Osteocyte (in vitro differentiated cells): ENCODE measurements around the gene CDCP2. TPM values are rescaled to one million over a fixed set of nuclear protein-coding genes. Genes with fewer than 3 reads are reported as not detected.

ENCODE experiments used
- DNase-seq: peaks from one replicate; pipeline ENCODE4 v3.0.0; 2021; ENCODE audit warnings: mixed read lengths; ENCODE audit not compliant: unreplicated experiment; ENCODE audit errors: extremely low spot score
- H3K27ac Mint-ChIP-seq: one replicate; pipeline ENCODE4 v1.8.0; 2021; ENCODE audit warnings: mild to moderate bottlenecking, mixed read lengths; ENCODE audit not compliant: unreplicated experiment
- H3K27me3 Mint-ChIP-seq: one replicate; pipeline ENCODE4 v1.8.0; 2021; ENCODE audit warnings: mixed read lengths; ENCODE audit not compliant: unreplicated experiment
- H3K36me3 Mint-ChIP-seq: one replicate; pipeline ENCODE4 v1.8.0; 2021; ENCODE audit warnings: mixed read lengths; ENCODE audit not compliant: unreplicated experiment
- H3K4me1 Mint-ChIP-seq: one replicate; pipeline ENCODE4 v1.8.0; 2021; ENCODE audit warnings: mixed read lengths; ENCODE audit not compliant: unreplicated experiment
- H3K4me3 Mint-ChIP-seq: one replicate; pipeline ENCODE4 v1.8.0; 2021; ENCODE audit warnings: mild to moderate bottlenecking, moderate library complexity, mixed read lengths; ENCODE audit not compliant: unreplicated experiment
- H3K9me3 Mint-ChIP-seq: one replicate; pipeline ENCODE4 v1.8.0; 2021; ENCODE audit warnings: mixed read lengths; ENCODE audit not compliant: unreplicated experiment
- total RNA-seq: library from RNA; stranded (reverse); gene quantifications from 2 replicates; pipeline ENCODE4 v1.2.1, GENCODE V29; 2021
- TF ChIP-seq, protein P1 (sequence below): fragments of 200-600 bp; sonication (generic); IDR thresholded peaks from 2 replicates; pipeline ENCODE4 v1.5.0; 2021; ENCODE audit warnings: antibody characterized with exemption, mild to moderate bottlenecking, moderate library complexity

The CDCP2 gene
- total RNA-seq, 1 donor from 2014 or later, result not detected

DNA sequence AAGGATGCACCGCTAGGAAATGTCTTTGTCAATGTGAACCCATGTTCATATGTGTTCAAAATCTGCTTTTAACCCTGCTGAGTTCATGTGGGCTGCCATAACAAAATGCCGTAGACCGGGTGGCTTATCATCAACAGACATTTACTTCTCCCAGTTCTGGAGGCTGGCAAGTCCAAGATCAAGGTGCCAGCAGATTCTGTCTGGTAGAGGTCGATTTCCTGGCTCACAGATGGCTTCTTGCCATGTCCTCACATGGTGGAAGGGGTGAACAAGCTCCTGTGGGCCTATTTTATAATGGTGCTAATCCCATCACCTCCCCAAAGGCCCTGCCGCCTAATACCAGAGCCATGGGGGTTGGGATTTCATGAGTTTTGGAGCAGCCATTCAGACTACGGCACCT, 4.6 kb upstream of the CDCP2 start:
- Mint-ChIP-seq H3K4me3 (no peak overlapping the region), H3K36me3 (no peaks in the 10 kb centered on the region), H3K27ac (no peak overlapping the region), H3K4me1 (peaks cover 25% of the 10 kb centered on the region), H3K9me3 (no peaks in the 10 kb centered on the region), H3K27me3 (no peaks in the 10 kb centered on the region)
- no peak for DNase-seq
- TF ChIP-seq, protein P1, sequence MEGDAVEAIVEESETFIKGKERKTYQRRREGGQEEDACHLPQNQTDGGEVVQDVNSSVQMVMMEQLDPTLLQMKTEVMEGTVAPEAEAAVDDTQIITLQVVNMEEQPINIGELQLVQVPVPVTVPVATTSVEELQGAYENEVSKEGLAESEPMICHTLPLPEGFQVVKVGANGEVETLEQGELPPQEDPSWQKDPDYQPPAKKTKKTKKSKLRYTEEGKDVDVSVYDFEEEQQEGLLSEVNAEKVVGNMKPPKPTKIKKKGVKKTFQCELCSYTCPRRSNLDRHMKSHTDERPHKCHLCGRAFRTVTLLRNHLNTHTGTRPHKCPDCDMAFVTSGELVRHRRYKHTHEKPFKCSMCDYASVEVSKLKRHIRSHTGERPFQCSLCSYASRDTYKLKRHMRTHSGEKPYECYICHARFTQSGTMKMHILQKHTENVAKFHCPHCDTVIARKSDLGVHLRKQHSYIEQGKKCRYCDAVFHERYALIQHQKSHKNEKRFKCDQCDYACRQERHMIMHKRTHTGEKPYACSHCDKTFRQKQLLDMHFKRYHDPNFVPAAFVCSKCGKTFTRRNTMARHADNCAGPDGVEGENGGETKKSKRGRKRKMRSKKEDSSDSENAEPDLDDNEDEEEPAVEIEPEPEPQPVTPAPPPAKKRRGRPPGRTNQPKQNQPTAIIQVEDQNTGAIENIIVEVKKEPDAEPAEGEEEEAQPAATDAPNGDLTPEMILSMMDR, result no peak

DNA sequence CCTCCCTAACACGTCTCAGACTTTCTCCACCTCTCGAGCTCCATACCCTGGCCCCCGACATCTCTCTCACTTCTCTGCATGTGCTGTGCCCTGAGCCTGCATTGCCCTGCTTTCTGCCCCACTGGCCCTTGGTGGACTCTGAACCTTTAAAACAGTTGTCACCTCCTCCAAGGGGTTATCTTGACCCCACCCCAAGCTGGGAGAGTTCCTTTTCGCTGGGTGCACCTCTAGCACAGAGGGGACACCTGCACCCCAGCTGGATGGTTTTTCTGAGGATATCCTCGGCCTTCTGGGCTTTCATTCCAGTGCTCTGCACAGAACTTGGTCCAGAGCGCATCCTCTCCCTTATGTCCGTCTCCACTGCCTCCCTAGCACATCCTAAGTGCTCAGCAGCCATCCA, 4.2 kb upstream of the CDCP2 start:
- Mint-ChIP-seq H3K27me3 (no peaks in the 10 kb centered on the region), H3K4me1 (peaks cover 25% of the 10 kb centered on the region), H3K36me3 (no peaks in the 10 kb centered on the region), H3K4me3 (no peak overlapping the region), H3K27ac (no peak overlapping the region), H3K9me3 (no peaks in the 10 kb centered on the region)
- DNase-seq, result no peak
- TF ChIP-seq, protein P1, result no peak

DNA sequence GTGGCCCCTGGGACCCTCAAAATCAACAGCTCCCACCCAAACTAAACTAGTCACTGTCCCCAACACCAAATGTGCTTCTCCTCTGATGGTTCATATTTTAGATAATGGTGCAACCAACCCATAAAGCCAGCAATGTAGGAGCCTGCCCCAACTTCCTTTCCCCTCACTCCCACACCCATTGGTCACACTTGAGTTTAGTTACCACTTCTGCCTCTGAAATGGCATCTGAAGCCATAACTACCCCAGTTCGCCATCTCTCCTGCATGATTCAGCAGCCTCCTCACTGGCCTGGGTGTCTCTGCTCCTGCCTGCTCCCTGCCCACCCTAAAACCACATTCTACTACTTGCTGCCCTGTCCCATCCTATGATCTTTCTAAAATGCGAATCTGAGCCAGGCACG, 3.4 kb upstream of the CDCP2 start:
- H3K36me3 Mint-ChIP-seq, result no peaks in the 10 kb centered on the region
- peaks cover 20% of the 10 kb centered on the region for H3K4me1 Mint-ChIP-seq
- no peak for DNase-seq
- no peaks in the 10 kb centered on the region for H3K9me3 Mint-ChIP-seq
- TF ChIP-seq, protein P1, result no peak
- H3K4me3 Mint-ChIP-seq, result no peak overlapping the region
- no peak overlapping the region for H3K27ac Mint-ChIP-seq
- no peaks in the 10 kb centered on the region for H3K27me3 Mint-ChIP-seq

DNA sequence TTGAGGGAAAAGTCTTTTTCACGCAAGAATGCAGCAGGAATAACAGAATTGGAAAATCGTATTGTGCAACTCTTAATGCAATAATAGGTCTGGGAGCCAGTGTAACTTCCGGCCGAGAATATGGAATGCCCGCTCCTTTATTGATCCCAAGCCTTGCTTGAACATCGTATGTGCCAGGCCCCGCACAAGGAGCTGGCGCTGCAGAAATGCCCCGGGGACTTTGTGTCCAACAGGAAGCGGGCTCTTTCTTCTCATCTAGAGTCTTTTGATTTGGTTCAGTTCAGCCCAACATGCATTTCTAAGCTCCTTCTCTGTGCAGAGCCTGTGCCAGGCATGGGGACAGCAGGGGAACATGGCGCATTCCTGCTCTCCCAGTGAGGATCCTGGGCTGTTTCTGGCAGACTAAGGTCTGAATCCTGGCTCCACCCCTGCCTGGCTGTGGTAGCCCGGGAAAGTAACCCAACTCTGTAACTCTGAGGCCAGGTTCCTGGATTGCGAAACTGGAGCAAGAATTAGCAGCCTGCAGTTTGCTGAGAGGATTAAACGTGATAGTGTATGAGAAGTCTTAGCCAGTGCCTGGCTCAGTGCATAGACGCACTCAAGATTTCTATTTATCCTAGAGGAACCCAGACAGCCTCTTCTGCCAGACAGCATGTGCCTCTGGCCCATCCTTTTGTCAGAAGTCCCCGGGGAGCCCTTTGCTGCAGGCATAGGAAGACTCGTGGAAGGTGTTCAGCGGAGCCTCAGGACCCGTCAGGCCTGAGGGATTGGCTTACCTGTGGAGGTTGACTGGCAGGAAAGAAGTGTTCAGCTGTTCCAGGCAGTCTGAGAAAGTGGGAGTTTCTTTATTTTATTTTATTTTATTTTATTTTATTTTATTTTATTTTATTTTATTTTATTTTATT, 987 bp upstream of the CDCP2 start:
- TF ChIP-seq, protein P1, result no peak
- DNase-seq, result no peak
- no peaks in the 10 kb centered on the region for H3K9me3 Mint-ChIP-seq
- H3K27me3 Mint-ChIP-seq, result no peaks in the 10 kb centered on the region
- H3K36me3 Mint-ChIP-seq, result no peaks in the 10 kb centered on the region
- H3K27ac Mint-ChIP-seq, result peak overlapping the region; percentile 38
- peaks cover 12% of the 10 kb centered on the region for H3K4me1 Mint-ChIP-seq
- H3K4me3 Mint-ChIP-seq, result no peak overlapping the region

DNA sequence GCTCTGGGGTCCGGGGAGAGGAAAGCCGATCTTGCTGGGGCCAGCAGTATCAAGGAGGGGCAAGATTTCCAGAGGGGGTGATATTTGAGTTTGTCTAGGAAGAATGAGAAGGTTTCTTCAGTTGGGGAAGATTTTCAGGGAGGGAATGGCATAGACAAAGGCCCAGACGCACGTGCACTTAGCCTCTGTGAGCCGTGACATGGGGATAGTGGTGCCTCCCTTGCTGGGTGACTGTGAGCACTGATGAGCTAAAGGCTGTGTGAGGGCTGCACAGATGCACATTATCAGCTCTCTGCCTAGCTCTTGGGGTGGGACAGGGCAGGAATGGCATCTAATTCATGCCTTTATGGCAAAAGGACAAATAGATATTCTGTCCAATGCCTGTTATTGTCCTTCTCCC, 1.8 kb downstream of the CDCP2 start:
- TF ChIP-seq, protein P1, result no peak
- Mint-ChIP-seq H3K27me3 (no peaks in the 10 kb centered on the region), H3K9me3 (no peaks in the 10 kb centered on the region), H3K36me3 (no peaks in the 10 kb centered on the region), H3K27ac (no peak overlapping the region), H3K4me3 (no peak overlapping the region), H3K4me1 (peaks cover 12% of the 10 kb centered on the region)
- DNase-seq, result no peak
